IPS-11a (cell line): ENCODE results near the gene NOS3.

Experiments
- H3K4me3 ChIP-seq: one replicate; pipeline ENCODE4 v1.5.1; 2013; ENCODE audit warnings: low read depth, low read length, control low read depth

NOS3 gene

GRCh38 chr7:150977382-150978125 lies 13.3 kb upstream of the NOS3 start:
- peak overlapping the region; percentile 13 for H3K4me3 ChIP-seq

- H3K4me3 ChIP-seq: peak within 1 kb of the TSS; percentile 41
These were observed 12.6 kb upstream of the NOS3 start, which contains the start of gene KCNH2 for GRCh38 chr7:150978126-150978789. KCNH2 (minus strand) TSS chr7:150978321; CDS start chr7:150977913, 408 bp downstream.

GRCh38 chr7:150979713-150980390 lies 11.0 kb upstream of the NOS3 start:
- no peak overlapping the region for H3K4me3 ChIP-seq

DNA sequence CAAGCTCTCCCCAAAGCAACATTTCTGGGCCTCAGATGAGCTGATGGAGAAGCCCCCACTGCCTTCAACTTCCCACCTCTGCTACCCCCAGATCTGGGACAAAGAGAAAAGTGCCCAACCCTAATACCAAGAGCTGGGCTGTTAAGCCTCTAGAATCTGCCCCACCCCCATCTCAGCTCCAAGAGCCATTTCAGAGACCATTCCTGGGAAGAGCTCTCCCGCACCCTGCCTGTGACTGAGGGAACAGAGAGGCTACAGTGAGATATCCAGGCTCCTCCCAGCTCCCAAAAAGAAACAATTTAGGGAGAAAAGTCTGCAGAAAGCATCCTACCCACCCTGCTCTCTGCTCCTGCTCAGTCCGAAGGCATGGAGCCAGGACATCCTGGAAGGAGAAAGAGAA lies 10.2 kb upstream of the NOS3 start:
- H3K4me3 ChIP-seq: no peak overlapping the region

- H3K4me3 ChIP-seq: no peak overlapping the region
These were observed 9.2 kb upstream of the NOS3 start for GRCh38 chr7:150981644-150982043.

GRCh38 chr7:150982351-150982750 lies 8.5 kb upstream of the NOS3 start:
- H3K4me3 ChIP-seq: no peak overlapping the region

DNA sequence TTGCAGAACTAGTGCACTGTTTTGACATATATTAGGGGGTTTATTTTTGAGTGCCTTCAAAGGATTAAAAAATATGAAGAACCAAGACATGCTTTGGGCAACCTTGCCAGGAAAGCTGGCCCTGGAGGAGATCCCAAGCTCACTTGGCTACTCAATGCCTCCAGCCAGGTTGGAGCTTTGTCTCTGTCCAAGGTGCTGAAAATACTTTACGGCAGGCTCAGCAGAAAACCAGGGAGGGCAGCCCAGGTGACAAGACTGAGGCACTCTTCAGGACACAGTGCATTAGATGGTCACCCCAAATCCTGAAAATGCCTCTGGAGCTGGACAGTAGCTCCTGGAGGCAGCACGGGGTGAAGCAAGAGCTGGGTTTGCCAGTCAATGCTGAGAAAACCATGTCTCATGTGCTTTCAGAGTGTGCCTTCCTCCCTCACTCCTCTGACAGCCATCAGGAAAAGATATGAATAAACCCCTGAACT lies 6.9 kb upstream of the NOS3 start:
- H3K4me3 ChIP-seq: no peak overlapping the region

DNA sequence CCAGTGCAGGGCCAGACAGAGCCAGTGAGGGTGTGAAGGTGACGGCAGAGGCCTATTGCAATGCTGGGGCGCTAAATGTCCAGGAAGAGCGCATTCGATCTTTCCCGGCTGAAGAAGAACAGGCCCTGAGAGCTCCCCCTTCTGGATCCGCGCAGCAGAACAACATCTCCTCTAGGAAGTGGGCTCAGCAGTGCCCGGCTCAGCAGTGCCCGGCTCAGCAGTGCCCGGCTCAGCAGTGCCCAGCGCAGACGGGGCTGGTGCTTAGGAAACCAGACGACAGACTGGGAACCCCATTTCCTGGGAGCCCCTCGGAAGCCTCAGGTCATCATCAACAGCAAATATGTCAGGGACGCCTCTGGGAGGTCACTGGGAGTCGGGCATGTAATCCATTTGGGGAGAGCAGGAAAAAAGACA lies 4.7 kb upstream of the NOS3 start:
- no peak overlapping the region for H3K4me3 ChIP-seq

DNA sequence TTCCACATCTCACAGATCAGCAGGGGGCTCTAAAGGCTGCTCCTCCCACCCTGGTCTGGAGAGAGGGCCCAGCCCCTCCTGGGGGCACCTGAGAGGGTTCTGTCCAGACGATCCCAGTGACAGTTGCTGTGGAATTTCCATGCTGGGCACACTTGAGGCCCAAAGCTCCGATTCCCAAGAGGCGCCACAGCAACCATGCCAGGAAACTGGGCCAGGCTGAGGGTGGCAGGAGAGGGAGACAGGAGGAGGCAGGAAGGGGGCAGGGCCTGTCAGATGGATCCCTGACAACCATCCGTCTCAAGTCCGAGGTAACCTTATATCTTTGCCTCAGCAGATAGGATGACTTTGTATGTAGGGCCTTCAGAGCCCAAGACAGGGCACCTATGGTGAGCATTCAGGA lies 4.3 kb upstream of the NOS3 start:
- no peak overlapping the region for H3K4me3 ChIP-seq

GRCh38 chr7:150988230-150989226 lies 2.3 kb upstream of the NOS3 start:
- peak overlapping the region; percentile 17 for H3K4me3 ChIP-seq

- H3K4me3 ChIP-seq: no peak overlapping the region
These were observed 1.4 kb upstream of the NOS3 start for GRCh38 chr7:150989456-150989855.

DNA sequence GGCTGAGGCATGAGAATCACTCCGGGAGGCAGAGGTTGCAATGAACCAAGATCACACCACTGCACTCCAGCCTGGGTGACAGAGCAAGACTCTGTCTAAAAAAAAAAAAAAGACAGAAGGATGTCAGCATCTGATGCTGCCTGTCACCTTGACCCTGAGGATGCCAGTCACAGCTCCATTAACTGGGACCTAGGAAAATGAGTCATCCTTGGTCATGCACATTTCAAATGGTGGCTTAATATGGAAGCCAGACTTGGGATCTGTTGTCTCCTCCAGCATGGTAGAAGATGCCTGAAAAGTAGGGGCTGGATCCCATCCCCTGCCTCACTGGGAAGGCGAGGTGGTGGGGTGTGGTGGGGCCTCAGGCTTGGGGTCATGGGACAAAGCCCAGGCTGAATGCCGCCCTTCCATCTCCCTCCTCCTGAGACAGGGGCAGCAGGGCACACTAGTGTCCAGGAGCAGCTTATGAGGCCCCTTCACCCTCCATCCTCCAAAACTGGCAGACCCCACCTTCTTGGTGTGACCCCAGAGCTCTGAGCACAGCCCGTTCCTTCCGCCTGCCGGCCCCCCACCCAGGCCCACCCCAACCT lies 1.3 kb downstream of the NOS3 start:
- H3K4me3 ChIP-seq: no peak overlapping the region

- no peak overlapping the region for H3K4me3 ChIP-seq
These were observed 2.1 kb downstream of the NOS3 start for GRCh38 chr7:150992833-150993302.

GRCh38 chr7:150993511-150993910 lies 2.7 kb downstream of the NOS3 start:
- H3K4me3 ChIP-seq: no peak overlapping the region

GRCh38 chr7:150994141-150994837 lies 3.5 kb downstream of the NOS3 start:
- no peak overlapping the region for H3K4me3 ChIP-seq

DNA sequence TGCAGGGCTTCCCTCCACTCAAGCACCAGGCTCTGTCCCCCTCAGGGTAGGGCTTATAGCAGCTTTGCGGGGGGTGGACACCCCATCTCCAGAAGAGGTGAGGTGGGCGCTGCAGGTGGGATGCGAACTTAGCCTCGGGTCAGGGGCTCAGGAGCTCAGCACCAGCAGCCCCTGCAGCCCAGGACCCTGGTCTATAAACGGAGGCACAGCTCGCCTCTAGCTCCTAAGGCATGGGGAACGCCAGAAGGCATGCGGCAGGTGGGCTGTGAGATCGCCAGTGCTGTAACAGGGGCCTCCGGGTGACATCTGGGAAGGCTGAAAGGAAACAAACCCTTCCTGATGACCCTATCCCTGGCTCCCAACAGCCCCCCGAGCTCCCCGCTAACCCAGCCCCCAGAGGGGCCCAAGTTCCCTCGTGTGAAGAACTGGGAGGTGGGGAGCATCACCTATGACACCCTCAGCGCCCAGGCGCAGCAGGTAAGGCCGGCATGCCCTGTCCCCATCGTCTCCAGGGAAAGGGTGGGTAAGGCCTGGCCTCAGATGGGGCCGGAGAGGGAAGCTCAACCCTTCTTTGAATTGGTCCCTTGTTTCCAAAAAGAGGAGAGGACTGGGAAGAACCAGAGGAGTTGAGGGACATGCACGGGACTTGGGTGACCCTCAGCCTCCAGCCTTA lies 4.2 kb downstream of the NOS3 start:
- no peak overlapping the region for H3K4me3 ChIP-seq

DNA sequence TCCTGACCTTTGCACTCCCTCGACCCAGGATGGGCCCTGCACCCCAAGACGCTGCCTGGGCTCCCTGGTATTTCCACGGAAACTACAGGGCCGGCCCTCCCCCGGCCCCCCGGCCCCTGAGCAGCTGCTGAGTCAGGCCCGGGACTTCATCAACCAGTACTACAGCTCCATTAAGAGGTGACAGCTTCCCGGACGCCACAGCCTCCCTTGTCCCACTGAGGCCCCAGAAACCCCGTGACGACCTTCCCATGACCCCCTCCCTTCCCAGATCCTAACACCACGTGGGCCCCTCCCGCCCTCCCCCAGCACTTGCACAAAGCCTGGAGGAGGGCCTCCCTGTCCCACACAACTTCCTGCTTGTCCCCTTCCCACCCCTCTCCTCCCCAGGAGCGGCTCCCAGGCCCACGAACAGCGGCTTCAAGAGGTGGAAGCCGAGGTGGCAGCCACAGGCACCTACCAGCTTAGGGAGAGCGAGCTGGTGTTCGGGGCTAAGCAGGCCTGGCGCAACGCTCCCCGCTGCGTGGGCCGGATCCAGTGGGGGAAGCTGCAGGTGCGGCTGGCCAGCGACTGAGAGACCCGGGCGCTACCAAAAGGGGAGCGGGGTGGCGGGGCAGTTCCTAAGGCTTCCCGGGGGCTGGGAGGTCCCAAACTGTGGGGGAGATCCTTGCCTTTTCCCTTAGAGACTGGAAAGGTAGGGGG lies 5.7 kb downstream of the NOS3 start:
- no peak overlapping the region for H3K4me3 ChIP-seq

- H3K4me3 ChIP-seq: no peak overlapping the region
These were observed 6.3 kb downstream of the NOS3 start for GRCh38 chr7:150997075-150997511.
